ENCODE data around the gene PARVG.

GRCh38 chr22:44204739-44205515 lies 24.2 kb downstream of the PARVG start:
- TF ChIP-seq CTCF (IDR thresholded peaks at IDR 0.05; ENCODE audit: extremely low read depth in 1 of 2, insufficient read depth in 1 of 2, low read depth in 1 of 2, low read length in 2 of 2), result no peak
- TF ChIP-seq MAX (IDR thresholded peaks at IDR 0.05; ENCODE audit: insufficient read depth, insufficient read length), result no peak

Measured in endothelial cell of umbilical vein (primary cell).